ENCODE data around the gene VASN. TPM values are rescaled to one million over a fixed set of nuclear protein-coding genes. Genes with fewer than 3 reads are reported as not detected.

The VASN gene
- total RNA-seq, 4 donors from 2014 or later, result 10.8 to 40.0 (median 25.8) TPM

GRCh38 chr16:4415538-4416199 is 44.0 kb downstream of the VASN start:
- ATAC-seq (ENCODE audit: low FRiP score), result peak; percentile 29
- no peak for TF ChIP-seq CTCF (IDR thresholded peaks at IDR 0.05)
- no peak for DNase-seq (ENCODE audit: low spot score)

- peak; percentile 85 for DNase-seq (ENCODE audit: low spot score)
- no peak for TF ChIP-seq CTCF (IDR thresholded peaks at IDR 0.05)
- peak; percentile 95 for ATAC-seq (ENCODE audit: low FRiP score)
Observed at GRCh38 chr16:4416200-4417032, 44.8 kb downstream of the VASN start, which contains the start of gene CORO7. Gene CORO7 (minus strand): TSS chr16:4416596. CDS start chr16:4416518, 78 bp downstream.

- ATAC-seq (ENCODE audit: low FRiP score) (no peak), DNase-seq (ENCODE audit: low spot score) (no peak)
- no peak for TF ChIP-seq CTCF (IDR thresholded peaks at IDR 0.05)
Observed at GRCh38 chr16:4419402-4419959, 47.8 kb downstream of the VASN start.

GRCh38 chr16:4420505-4421105 is 49.0 kb downstream of the VASN start:
- no peak for ATAC-seq (ENCODE audit: low FRiP score)
- no peak for DNase-seq (ENCODE audit: low spot score)
- TF ChIP-seq CTCF (IDR thresholded peaks at IDR 0.05), result no peak

GRCh38 chr16:4425378-4426020 is 53.9 kb downstream of the VASN start, which contains the start of gene DNAJA3:
Gene DNAJA3 (plus strand): TSS chr16:4425868. CDS start chr16:4425882, 14 bp downstream.
- TF ChIP-seq CTCF (IDR thresholded peaks at IDR 0.05), result no peak
- DNase-seq (ENCODE audit: low spot score), result peak; percentile 75
- peak; percentile 97 for ATAC-seq (ENCODE audit: low FRiP score)

- ATAC-seq (ENCODE audit: low FRiP score) (peak; percentile 39), DNase-seq (ENCODE audit: low spot score) (no peak)
- TF ChIP-seq CTCF (IDR thresholded peaks at IDR 0.05), result no peak
Observed at GRCh38 chr16:4426021-4426684, 54.5 kb downstream of the VASN start.
